Neutrophil (primary cell): ENCODE results near the gene PCSK2.

Source experiments
- H3K27ac ChIP-seq: fragments of 200-600 bp; sonication (generic); 2 replicates; pipeline ENCODE4 v1.5.1; 2016; ENCODE audit warnings: mild to moderate bottlenecking, moderate library complexity
- H3K27me3 ChIP-seq: fragments of 200-600 bp; sonication (generic); 2 replicates; pipeline ENCODE4 v1.6.0; 2016; ENCODE audit warnings: mild to moderate bottlenecking
- H3K36me3 ChIP-seq: fragments of 200-600 bp; sonication (generic); 2 replicates; pipeline ENCODE4 v1.5.1; 2017
- H3K4me1 ChIP-seq, 2 experiments: fragments of 200-600 bp in 1 of 2; sonication (generic) in 1 of 2; 1 replicate in 1 of 2; 2 replicates in 1 of 2; pipeline versions ENCODE4 v1.5.1 to v1.6.1; 2013 to 2016; ENCODE audit warnings: low read depth in 1 of 2, low read length in 1 of 2, mild to moderate bottlenecking in 1 of 2, moderate library complexity in 1 of 2; ENCODE audit not compliant: control insufficient read depth in 1 of 2, insufficient read depth in 1 of 2
- H3K4me3 ChIP-seq, 2 experiments: fragments of 200-600 bp in 1 of 2; sonication (generic) in 1 of 2; 1 replicate in 1 of 2; 2 replicates in 1 of 2; pipeline ENCODE4 v1.5.1; 2013 to 2016; ENCODE audit warnings: low read depth in 1 of 2, low read length in 1 of 2, mild to moderate bottlenecking in 1 of 2, moderate library complexity in 1 of 2
- H3K9me3 ChIP-seq: fragments of 200-600 bp; sonication (generic); 2 replicates; pipeline ENCODE4 v1.5.1; 2016
- TF ChIP-seq, protein P1 (sequence below): fragments of 200-600 bp; sonication (generic); IDR thresholded peaks from 2 replicates; pipeline ENCODE4 v1.5.1; 2016; ENCODE audit warnings: antibody characterized with exemption

Gene PCSK2

DNA sequence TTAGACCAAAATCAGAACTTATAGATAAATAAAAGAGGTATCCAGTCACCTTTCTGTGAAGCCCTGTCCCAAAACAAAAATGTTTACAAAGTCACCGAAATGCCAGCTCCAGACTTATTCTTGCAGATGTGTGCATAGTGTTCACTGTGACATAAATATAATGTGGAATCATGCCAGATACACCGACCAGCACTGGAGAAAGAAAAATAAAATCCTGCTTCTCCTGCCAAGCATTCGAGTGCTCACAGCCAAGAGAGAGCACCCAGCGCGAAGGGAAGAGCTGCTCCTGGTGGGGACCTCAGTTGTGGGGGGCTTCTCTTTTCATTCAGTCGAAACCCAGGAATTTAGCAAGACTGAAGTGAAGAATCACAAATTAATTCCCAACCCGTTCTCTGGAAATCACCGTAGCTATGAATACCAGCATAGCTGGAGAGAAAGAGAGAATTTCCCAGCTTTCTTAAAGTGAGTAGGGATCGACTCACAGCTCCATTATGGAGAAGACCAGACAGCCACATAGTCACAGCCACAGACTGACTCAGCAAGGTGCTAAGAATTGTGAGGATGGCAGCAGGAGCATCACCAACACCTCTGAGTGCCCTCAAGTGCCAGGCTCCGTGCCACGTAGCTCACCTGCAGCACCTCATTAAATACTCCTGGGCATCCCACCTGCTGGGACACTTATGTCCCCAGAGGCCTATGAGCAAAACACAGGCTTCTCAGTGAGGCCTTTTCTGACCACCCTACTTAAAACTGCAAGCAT lies 271.2 kb downstream of the PCSK2 start:
- no peaks in the 10 kb centered on the region for H3K9me3 ChIP-seq
- H3K27me3 ChIP-seq, result no peaks in the 10 kb centered on the region
- no peaks in the 10 kb centered on the region for H3K36me3 ChIP-seq
- H3K4me1 ChIP-seq, result no peaks in the 10 kb centered on the region
- H3K4me3 ChIP-seq, result no peak overlapping the region
- no peak overlapping the region for H3K27ac ChIP-seq
- TF ChIP-seq, protein P1, sequence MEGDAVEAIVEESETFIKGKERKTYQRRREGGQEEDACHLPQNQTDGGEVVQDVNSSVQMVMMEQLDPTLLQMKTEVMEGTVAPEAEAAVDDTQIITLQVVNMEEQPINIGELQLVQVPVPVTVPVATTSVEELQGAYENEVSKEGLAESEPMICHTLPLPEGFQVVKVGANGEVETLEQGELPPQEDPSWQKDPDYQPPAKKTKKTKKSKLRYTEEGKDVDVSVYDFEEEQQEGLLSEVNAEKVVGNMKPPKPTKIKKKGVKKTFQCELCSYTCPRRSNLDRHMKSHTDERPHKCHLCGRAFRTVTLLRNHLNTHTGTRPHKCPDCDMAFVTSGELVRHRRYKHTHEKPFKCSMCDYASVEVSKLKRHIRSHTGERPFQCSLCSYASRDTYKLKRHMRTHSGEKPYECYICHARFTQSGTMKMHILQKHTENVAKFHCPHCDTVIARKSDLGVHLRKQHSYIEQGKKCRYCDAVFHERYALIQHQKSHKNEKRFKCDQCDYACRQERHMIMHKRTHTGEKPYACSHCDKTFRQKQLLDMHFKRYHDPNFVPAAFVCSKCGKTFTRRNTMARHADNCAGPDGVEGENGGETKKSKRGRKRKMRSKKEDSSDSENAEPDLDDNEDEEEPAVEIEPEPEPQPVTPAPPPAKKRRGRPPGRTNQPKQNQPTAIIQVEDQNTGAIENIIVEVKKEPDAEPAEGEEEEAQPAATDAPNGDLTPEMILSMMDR, result no peak

DNA sequence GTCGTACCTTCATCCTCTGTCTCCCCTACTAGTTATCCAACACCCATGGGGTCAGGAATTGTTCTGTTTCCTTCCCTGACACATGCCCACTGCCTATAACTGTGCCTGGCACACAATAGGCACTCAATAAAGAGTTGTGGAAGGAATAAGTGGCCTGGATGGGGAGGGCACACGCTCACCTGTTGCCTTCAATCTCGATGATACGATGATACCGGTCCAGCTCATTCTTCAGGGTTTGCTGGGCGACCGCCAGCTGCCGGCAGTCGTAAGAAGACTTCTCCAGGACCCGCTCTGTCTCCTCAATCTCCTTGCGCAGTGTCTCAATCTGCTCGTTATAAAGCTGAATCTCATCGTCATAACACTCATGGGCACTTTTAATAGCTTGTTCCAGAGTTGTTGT lies 271.8 kb downstream of the PCSK2 start:
- Histone ChIP-seq H3K27me3 (no peaks in the 10 kb centered on the region), H3K36me3 (no peaks in the 10 kb centered on the region), H3K9me3 (no peaks in the 10 kb centered on the region), H3K4me3 (no peak overlapping the region), H3K4me1 (no peaks in the 10 kb centered on the region), H3K27ac (no peak overlapping the region)
- TF ChIP-seq, protein P1, result no peak

DNA sequence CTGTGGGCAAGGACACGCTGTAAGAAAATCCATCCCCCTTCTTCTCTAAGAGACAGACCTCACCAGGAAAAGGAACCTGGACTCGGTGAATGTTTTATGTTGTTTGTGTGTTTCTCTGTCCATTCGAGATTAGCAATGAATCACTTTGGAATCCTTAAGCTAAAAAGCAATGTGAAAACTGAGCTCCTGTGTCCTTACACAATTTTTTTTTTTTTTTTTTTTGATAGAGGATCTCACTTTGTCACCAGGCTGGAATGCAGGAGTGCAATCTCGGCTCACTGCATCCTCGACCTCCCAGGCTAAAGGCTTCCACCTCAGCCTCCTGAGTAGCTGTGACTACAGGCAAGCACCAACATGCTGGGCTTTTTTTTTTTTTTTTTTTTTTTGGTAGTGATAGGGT lies 272.2 kb downstream of the PCSK2 start:
- Histone ChIP-seq H3K27me3 (no peaks in the 10 kb centered on the region), H3K27ac (no peak overlapping the region), H3K9me3 (no peaks in the 10 kb centered on the region), H3K4me1 (no peaks in the 10 kb centered on the region), H3K4me3 (no peak overlapping the region), H3K36me3 (no peaks in the 10 kb centered on the region)
- TF ChIP-seq, protein P1, result no peak

DNA sequence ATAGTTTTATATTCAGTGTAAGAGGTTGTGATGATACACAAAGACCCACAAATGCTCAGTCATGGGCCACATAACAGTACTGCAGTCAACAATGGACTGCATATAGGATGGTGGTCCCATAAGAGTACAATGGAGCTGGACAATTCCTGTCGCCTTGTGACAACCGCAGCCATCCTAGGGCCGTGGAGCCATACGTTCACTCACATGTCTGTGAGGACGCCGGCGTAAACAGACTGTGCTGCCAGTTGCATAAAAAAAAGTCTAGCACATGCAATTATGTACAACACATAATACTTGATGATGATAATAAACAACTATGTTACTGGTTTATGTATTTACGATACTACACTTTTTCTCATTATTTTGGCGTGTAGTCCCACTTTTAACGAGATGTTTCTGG lies 273.4 kb downstream of the PCSK2 start:
- H3K27ac ChIP-seq, result no peak overlapping the region
- peaks cover 8 to 9% of the 10 kb centered on the region in 2 experiments for H3K4me1 ChIP-seq
- H3K4me3 ChIP-seq, result no peak overlapping the region
- H3K9me3 ChIP-seq, result no peaks in the 10 kb centered on the region
- TF ChIP-seq, protein P1, result no peak
- no peaks in the 10 kb centered on the region for H3K36me3 ChIP-seq
- no peaks in the 10 kb centered on the region for H3K27me3 ChIP-seq

DNA sequence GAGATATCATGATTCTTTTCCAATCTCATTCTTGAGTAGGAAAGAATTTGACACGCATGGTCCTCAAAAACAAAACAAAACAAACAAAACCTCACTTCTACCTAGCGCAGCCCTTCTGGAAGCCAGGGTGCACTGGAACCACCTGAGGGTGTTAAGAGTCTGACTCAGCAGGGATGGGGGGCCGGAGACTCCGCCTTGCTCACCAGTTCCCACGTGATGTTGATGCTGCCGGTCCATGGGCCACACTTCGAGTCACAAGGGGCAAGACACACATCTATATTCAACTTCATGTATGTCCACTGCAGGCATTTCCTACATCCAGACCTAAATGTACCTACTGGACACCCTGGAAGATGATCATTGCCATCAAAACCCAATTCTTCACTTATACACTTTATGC lies 274.0 kb downstream of the PCSK2 start:
- Histone ChIP-seq H3K4me3 (no peak overlapping the region), H3K27ac (no peak overlapping the region), H3K27me3 (peaks cover 3% of the 10 kb centered on the region), H3K36me3 (no peaks in the 10 kb centered on the region), H3K9me3 (no peaks in the 10 kb centered on the region), H3K4me1 (peaks cover 12 to 13% of the 10 kb centered on the region in 2 experiments)
- TF ChIP-seq, protein P1, result no peak
